IPS-NIHi7 (cell line): Measurements from ENCODE around the gene CELA3B.
"Not testable (repeated sequence)": the region's sequence is repeated elsewhere in the genome, so short reads cannot be mapped to it uniquely, and the experiment has no call there.

Source experiments
- DNase-seq: peaks from one replicate; pipeline ENCODE4 v3.0.0; 2012; ENCODE audit warnings: mixed read lengths; ENCODE audit errors: extremely low spot score

Gene CELA3B

GRCh38 chr1:21975296-21975695, 1.5 kb upstream of the CELA3B start:
- DNase-seq: not testable (repeated sequence)

- DNase-seq: not testable (repeated sequence)
These were observed 1.4 kb downstream of the CELA3B start for GRCh38 chr1:21978209-21978608.

DNA sequence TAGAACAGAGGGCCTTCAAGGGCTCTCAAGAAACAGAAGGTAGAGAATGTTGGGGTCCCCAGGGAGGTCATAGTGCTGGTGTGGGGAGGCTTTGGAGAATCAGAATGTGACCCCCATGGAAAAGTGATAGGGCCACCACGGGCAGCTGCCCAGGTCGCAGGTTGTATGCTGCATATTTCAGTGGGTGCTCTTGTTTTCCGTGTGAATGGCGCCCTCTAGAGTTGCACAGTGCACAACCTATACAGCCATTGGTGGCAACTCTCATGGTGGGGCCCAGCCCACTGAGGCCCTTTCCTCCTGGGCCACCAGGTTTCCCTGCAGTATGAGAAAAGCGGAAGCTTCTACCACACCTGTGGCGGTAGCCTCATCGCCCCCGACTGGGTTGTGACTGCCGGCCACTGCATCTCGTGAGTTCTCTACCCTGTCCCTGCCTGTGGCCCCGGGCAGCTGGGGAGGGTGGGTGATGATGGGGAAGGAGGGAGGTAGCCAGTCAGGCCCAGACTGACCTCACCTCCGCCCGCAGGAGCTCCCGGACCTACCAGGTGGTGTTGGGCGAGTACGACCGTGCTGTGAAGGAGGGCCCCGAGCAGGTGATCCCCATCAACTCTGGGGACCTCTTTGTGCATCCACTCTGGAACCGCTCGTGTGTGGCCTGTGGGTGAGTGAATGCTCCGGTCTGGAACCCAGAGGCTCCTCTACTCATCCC, 3.8 kb downstream of the CELA3B start:
- DNase-seq: not testable (repeated sequence)

GRCh38 chr1:21981253-21981652, 4.4 kb downstream of the CELA3B start:
- DNase-seq: not testable (repeated sequence)

DNA sequence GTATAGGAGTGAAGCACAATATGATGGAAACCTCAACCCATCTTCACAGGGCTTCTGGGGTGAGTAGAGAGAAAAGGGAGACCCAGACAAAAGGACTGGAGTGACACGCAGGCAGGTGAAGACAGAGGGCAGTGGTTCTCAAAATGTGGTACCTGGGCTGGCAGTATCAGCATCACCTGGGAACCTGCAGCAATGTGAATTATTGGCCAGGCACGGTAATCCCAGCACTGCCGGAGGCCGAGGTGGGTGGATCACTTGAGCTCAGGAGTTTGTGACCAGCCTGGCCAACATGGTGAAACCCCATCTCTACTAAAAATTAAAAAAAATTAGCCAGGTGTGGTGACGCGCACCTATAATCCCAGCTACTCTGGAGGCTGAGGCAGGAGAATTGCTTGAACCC, 5.3 kb downstream of the CELA3B start:
- not testable (repeated sequence) for DNase-seq

DNA sequence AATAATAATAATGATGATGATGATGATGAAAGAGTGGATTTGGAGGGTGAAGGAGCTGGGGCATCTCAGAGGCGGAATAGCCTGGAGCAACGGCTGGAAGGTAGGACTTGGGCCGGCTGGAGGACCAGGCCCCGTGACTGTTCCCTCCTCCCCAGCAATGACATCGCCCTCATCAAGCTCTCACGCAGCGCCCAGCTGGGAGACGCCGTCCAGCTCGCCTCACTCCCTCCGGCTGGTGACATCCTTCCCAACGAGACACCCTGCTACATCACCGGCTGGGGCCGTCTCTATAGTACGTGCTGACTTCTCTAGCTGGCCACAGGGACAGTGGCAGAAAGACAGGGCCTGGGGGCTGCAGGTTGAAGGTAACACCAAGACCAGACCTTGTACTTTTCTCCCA, 6.7 kb downstream of the CELA3B start:
- DNase-seq: not testable (repeated sequence)

DNA sequence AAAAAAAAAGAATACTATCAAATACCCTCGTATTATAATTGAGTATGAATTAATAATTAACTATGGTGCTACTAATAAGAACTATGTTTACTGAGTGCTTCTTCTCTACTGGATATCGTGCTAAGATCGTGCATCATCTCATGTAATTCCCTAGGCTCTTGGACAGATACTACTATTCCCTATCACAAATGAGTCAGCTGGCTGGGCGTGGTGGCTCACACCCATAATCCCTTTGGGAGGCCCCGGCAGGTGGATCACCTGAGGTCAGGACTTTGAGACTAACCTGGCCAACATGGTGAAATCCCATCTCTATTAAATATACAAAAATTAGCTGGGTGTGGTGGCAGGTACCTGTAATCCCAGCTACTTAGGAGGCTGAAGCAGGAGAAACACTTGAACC, 9.1 kb downstream of the CELA3B start:
- not testable (repeated sequence) for DNase-seq

DNA sequence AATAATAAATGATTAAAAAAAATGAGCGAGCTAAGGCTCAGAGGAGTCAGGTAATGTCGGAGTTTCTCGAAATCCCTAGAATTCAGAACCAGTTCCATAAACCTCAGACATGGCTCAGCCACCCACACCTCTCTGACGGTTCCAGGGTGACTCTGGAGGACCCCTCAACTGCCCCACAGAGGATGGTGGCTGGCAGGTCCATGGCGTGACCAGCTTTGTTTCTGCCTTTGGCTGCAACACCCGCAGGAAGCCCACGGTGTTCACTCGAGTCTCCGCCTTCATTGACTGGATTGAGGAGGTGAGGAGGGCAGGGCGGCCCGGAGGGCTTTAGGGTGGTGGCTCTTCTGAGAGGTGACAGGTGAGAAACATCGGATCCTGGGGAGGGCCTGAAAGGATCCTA, 9.6 kb downstream of the CELA3B start:
- not testable (repeated sequence) for DNase-seq

GRCh38 chr1:21989672-21990393, 13.0 kb downstream of the CELA3B start:
- DNase-seq: not testable (repeated sequence)

DNA sequence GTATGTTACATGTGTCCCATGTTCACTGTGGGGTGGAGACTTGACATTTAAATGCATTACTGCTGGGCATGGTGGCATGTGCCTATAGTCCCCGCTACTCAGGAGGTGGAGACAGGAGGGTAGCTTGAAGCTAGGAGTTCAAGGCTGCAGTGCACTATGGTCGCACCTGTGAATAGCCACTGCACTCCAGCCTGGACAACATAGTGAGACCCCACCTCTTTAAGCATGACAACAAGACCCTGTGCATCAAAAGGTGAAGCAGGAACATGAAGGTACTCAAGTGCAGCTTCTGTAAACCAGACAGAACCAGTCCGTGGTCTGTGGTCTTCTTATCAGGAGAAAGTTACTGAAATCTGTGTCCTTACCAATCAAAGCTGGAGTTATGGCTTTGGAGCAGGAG, 15.4 kb downstream of the CELA3B start:
- not testable (repeated sequence) for DNase-seq

- DNase-seq: not testable (repeated sequence)
These were observed 17.9 kb downstream of the CELA3B start for GRCh38 chr1:21994716-21995115.

DNA sequence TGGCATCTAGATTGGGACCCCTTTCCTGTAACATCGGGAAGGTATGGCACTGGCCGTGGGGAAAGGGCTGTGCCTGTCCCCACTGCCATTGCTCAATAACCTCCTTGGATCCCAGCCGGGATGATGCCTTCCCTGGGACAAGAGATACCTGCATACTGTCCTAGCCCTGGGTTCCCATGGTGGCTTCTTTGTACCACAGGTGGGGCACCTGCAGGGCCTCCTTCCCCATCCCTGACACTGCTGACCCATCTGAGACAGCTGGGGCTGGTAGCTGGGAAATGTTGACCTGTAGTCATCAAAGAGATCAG, 19.8 kb downstream of the CELA3B start:
- not testable (repeated sequence) for DNase-seq

- DNase-seq: not testable (repeated sequence)
These were observed 21.2 kb downstream of the CELA3B start for GRCh38 chr1:21997891-21998623.

DNA sequence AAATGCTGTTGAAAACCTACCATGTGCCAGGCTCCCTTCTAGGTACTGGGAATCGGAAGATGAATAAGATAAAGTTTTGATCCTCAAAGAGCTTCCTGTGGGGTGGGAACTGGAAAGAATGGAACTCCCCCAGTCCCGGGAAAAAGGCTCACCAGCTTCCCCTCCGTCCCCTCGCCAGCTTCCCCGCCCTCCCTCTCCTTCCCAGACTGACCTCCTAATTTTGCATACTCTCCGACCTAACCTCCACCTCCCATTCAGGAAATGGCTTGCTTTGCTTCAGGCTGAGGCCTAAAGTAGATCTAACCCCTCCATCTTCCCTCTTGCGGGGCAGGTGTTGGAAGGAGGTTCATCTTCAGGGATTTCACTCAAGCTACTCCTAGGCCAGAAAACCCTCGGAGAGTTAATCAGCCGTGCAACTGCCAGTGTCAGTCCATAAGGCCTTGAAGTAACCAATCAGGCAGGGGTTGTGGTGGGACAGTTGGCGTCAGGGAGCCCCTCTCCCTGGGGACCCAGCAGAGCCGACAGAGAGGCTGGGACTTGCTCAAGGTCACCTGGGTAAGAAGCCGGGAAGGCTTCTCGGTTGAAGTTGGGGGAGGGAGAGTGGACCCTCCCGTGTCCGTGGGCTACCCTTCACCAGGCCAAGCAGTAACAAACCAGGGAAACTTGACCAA, 21.9 kb downstream of the CELA3B start:
- DNase-seq: peak; percentile 17

- not testable (repeated sequence) for DNase-seq
These were observed 22.8 kb downstream of the CELA3B start for GRCh38 chr1:21999645-22000044.

GRCh38 chr1:22001409-22001808, 24.6 kb downstream of the CELA3B start, which contains the start of gene CELA3A:
Gene CELA3A (plus strand): TSS chr1:22001657. CDS start chr1:22001675, 18 bp downstream.
- DNase-seq: no peak

DNA sequence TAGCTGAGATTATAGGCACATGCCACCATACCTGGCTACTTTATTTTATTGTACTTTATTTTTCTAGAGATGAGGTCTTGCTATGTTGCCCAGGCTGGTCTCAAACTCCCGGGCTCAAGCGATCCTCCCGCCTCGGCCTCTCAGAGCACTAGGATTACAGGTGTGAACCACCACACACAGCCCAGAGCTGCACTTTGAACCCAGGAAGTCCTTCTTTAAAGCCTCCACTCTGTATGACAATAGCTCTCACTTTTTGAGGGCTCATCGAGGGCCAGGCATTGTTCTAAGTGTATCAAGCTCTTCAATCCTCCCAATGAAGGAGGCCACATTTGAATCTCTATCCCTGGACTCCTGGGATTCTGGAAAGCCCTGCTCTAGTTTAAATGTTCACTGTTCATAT, 25.6 kb downstream of the CELA3B start:
- not testable (repeated sequence) for DNase-seq

DNA sequence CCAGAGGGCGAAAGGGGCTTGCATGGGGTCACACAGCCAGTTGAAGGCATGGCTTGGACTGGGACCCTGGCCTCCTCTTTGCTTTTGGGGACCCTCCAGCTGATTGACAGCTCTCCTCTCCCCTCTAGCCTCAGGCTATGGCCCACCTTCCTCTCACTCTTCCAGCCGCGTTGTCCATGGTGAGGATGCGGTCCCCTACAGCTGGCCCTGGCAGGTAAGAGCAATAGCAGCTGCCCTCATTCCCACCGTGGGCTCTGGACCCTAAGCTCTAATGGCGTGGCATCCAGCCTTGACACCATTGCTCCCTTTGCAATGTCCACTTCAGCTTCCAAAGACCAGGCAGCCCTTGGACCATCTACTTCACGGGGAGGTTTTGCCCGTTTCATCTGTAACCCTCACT, 26.1 kb downstream of the CELA3B start:
- not testable (repeated sequence) for DNase-seq

GRCh38 chr1:22003959-22004358, 27.1 kb downstream of the CELA3B start:
- not testable (repeated sequence) for DNase-seq

DNA sequence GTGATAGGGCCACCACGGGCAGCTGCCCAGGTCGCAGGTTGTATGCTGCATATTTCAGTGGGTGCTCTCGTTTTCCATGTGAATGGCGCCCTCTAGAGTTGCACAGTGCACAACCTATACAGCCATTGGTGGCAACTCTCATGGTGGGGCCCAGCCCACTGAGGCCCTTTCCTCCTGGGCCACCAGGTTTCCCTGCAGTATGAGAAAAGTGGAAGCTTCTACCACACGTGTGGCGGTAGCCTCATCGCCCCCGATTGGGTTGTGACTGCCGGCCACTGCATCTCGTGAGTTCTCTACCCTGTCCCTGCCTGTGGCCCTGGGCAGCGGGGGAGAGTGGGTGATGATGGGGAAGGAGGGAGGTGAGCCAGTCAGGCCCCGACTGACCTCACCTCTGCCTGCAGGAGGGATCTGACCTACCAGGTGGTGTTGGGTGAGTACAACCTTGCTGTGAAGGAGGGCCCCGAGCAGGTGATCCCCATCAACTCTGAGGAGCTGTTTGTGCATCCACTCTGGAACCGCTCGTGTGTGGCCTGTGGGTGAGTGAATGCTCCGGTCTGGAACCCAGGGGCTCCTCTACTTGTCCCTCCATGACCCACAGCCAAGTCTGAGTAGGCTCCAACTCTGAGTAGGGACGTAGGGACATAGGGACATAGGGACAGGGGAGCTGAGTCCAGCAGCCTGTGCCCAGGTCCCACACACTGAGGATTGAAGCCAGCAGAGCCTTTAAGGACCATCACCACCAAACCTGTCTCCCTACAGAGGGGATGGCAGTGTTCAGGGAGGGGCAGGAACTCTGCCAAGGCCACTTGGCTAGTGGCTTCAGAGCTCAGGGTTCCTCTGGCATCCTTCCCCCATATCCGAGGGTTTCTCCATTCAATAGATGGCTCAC, 28.7 kb downstream of the CELA3B start:
- not testable (repeated sequence) for DNase-seq

DNA sequence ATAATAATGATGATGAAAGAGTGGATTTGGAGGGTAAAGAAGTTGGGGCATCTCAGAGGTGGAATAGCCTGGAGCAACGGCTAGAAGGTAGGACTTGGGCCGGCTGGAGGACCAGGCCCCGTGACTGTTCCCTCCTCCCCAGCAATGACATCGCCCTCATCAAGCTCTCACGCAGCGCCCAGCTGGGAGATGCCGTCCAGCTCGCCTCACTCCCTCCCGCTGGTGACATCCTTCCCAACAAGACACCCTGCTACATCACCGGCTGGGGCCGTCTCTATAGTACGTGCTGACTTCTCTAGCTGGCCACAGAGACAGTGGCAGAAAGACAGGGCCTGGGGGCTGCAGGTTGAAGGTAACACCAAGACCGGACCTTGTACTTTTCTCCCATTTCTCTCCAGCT, 29.9 kb downstream of the CELA3B start:
- DNase-seq: not testable (repeated sequence)
